Astrocyte (in vitro differentiated cells and primary cell): ENCODE data around the gene COPS7B. TPM values are rescaled to one million over a fixed set of nuclear protein-coding genes. Genes with fewer than 3 reads are reported as not detected.
"Not testable (repeated sequence)": the region's sequence is repeated elsewhere in the genome, so short reads cannot be mapped to it uniquely, and the experiment has no call there.

Experiments used
- DNase-seq: peaks from one replicate; pipeline ENCODE4 v3.0.0-alpha.2; 2010; ENCODE audit warnings: low read depth
- FAIRE-seq: peaks from 2 replicates; lab custom pipeline; 2011; peaks lifted over from hg19 to GRCh38; lab: Jason Lieb, UNC
- H2AFZ ChIP-seq: 2 replicates; pipeline ENCODE4 v1.6.0; 2012; ENCODE audit warnings: low read depth, low read length, inconsistent platforms
- H3K27ac ChIP-seq: 2 replicates; pipeline ENCODE4 v1.5.1; 2011; ENCODE audit warnings: low read depth, low read length, inconsistent platforms
- H3K27me3 ChIP-seq: 2 replicates; pipeline ENCODE4 v1.6.0; 2011; ENCODE audit warnings: low read length, inconsistent platforms; ENCODE audit not compliant: insufficient read depth
- H3K36me3 ChIP-seq: 2 replicates; pipeline ENCODE4 v1.5.1; 2011; ENCODE audit warnings: low read length, inconsistent platforms; ENCODE audit not compliant: insufficient read depth
- H3K4me1 ChIP-seq: 2 replicates; pipeline ENCODE4 v1.5.1; 2011; ENCODE audit warnings: low read length, inconsistent platforms; ENCODE audit not compliant: insufficient read depth
- H3K4me2 ChIP-seq: 2 replicates; pipeline ENCODE4 v1.6.0; 2012; ENCODE audit warnings: low read length, inconsistent platforms
- H3K4me3 ChIP-seq: 2 replicates; pipeline ENCODE4 v1.5.1; 2011; ENCODE audit warnings: low read depth, mild to moderate bottlenecking, low read length, inconsistent platforms; ENCODE audit not compliant: insufficient read depth
- H3K79me2 ChIP-seq: 2 replicates; pipeline ENCODE4 v1.6.0; 2012; ENCODE audit warnings: mild to moderate bottlenecking, low read length, inconsistent platforms; ENCODE audit not compliant: insufficient read depth
- H3K9ac ChIP-seq: 2 replicates; pipeline ENCODE4 v1.6.0; 2012; ENCODE audit warnings: mild to moderate bottlenecking, low read length, inconsistent platforms
- H3K9me3 ChIP-seq: 2 replicates; pipeline ENCODE4 v1.5.1; 2012; ENCODE audit warnings: low read depth, mild to moderate bottlenecking, low read length, inconsistent platforms; ENCODE audit not compliant: insufficient read depth
- H4K20me1 ChIP-seq: 2 replicates; pipeline ENCODE4 v1.6.0; 2012; ENCODE audit warnings: low read length, inconsistent platforms; ENCODE audit not compliant: insufficient read depth
- H3K27ac Mint-ChIP-seq: one replicate; pipeline ENCODE4 v1.8.0; 2021; ENCODE audit warnings: mild to moderate bottlenecking, mixed read lengths; ENCODE audit not compliant: unreplicated experiment
- H3K27me3 Mint-ChIP-seq: one replicate; pipeline ENCODE4 v1.8.0; 2021; ENCODE audit warnings: low read depth, mixed read lengths; ENCODE audit not compliant: unreplicated experiment
- H3K36me3 Mint-ChIP-seq: one replicate; pipeline ENCODE4 v1.8.0; 2021; ENCODE audit warnings: low read depth, mixed read lengths; ENCODE audit not compliant: unreplicated experiment
- H3K4me1 Mint-ChIP-seq: one replicate; pipeline ENCODE4 v1.8.0; 2021; ENCODE audit warnings: low read depth, mixed read lengths; ENCODE audit not compliant: unreplicated experiment
- H3K4me3 Mint-ChIP-seq: one replicate; pipeline ENCODE4 v1.8.0; 2021; ENCODE audit warnings: mild to moderate bottlenecking, moderate library complexity, mixed read lengths; ENCODE audit not compliant: unreplicated experiment
- H3K9me3 Mint-ChIP-seq: one replicate; pipeline ENCODE4 v1.8.0; 2021; ENCODE audit warnings: mild to moderate bottlenecking, mixed read lengths; ENCODE audit not compliant: unreplicated experiment
- CTCF ChIP-seq: IDR thresholded peaks from 2 replicates; pipeline ENCODE4 v1.5.1; 2011; ENCODE audit warnings: low read depth, mild to moderate bottlenecking, inconsistent platforms, low read length, moderate library complexity; ENCODE audit not compliant: insufficient read depth
- EZH2 ChIP-seq: IDR thresholded peaks from 2 replicates; pipeline ENCODE4 v1.6.1; 2012; ENCODE audit warnings: mild to moderate bottlenecking, low read length, inconsistent platforms; ENCODE audit not compliant: insufficient read depth
- total RNA-seq: library from RNA; stranded (reverse); gene quantifications from 2 replicates; pipeline ENCODE4 v1.2.1, GENCODE V29; 2021

The COPS7B gene
- total RNA-seq, 1 donor from 2014 or later = 45.0 TPM

GRCh38 chr2:231743376-231744116 lies 42.7 kb upstream of the COPS7B start:
- no peaks in the 10 kb centered on the region for H4K20me1 ChIP-seq
- H3K4me1 Mint-ChIP-seq = peaks cover 2% of the 10 kb centered on the region
- H3K36me3 ChIP-seq = no peaks in the 10 kb centered on the region
- H2AFZ ChIP-seq = no peak overlapping the region
- H3K9ac ChIP-seq = no peak overlapping the region
- FAIRE-seq (no peak), DNase-seq (no peak)
- peaks cover 3% of the 10 kb centered on the region for H3K36me3 Mint-ChIP-seq
- no peak overlapping the region for H3K27ac ChIP-seq
- peaks cover 5% of the 10 kb centered on the region for H3K9me3 Mint-ChIP-seq
- H3K27me3 Mint-ChIP-seq = no peaks in the 10 kb centered on the region
- H3K9me3 ChIP-seq = no peaks in the 10 kb centered on the region
- H3K4me1 ChIP-seq = no peaks in the 10 kb centered on the region
- H3K4me3 Mint-ChIP-seq = no peak overlapping the region
- no peak overlapping the region for H3K4me3 ChIP-seq
- no peak overlapping the region for H3K4me2 ChIP-seq
- H3K27ac Mint-ChIP-seq = no peak overlapping the region
- no peaks in the 10 kb centered on the region for H3K79me2 ChIP-seq
- no peaks in the 10 kb centered on the region for H3K27me3 ChIP-seq
- no peak for TF ChIP-seq EZH2

- Histone ChIP-seq H3K4me2 (no peak overlapping the region), H3K4me3 (no peak overlapping the region), H3K9ac (no peak overlapping the region)
Observed at GRCh38 chr2:231745303-231746038, 40.8 kb upstream of the COPS7B start.

GRCh38 chr2:231748153-231748896 lies 37.9 kb upstream of the COPS7B start:
- H3K4me3 Mint-ChIP-seq, H3K9me3 Mint-ChIP-seq, H3K27ac ChIP-seq, H3K27me3 ChIP-seq, H4K20me1 ChIP-seq, H3K36me3 Mint-ChIP-seq, H2AFZ ChIP-seq, H3K4me1 ChIP-seq, H3K27ac Mint-ChIP-seq, H3K36me3 ChIP-seq, H3K4me2 ChIP-seq, H3K27me3 Mint-ChIP-seq, DNase-seq, H3K4me3 ChIP-seq, H3K79me2 ChIP-seq, H3K9me3 ChIP-seq, H3K4me1 Mint-ChIP-seq, FAIRE-seq, H3K9ac ChIP-seq: not testable (repeated sequence)

More at GRCh38 chr2:231745303-231746038, 40.8 kb upstream of the COPS7B start:
- Histone ChIP-seq H2AFZ (no peak overlapping the region), H3K4me1 (no peaks in the 10 kb centered on the region), H3K9me3 (no peaks in the 10 kb centered on the region), H3K27ac (no peak overlapping the region), H3K36me3 (no peaks in the 10 kb centered on the region), H3K27me3 (no peaks in the 10 kb centered on the region), H3K79me2 (no peaks in the 10 kb centered on the region), H4K20me1 (no peaks in the 10 kb centered on the region)
- Mint-ChIP-seq H3K4me1 (peaks cover 2% of the 10 kb centered on the region), H3K27ac (no peak overlapping the region), H3K36me3 (no peaks in the 10 kb centered on the region), H3K4me3 (no peak overlapping the region), H3K9me3 (peaks cover 2% of the 10 kb centered on the region), H3K27me3 (no peaks in the 10 kb centered on the region)
- DNase-seq (no peak), FAIRE-seq (no peak)
- TF ChIP-seq CTCF (no peak), EZH2 (no peak)

GRCh38 chr2:231749016-231749415 lies 37.2 kb upstream of the COPS7B start:
- not testable (repeated sequence) for H3K27ac ChIP-seq, H3K79me2 ChIP-seq, H3K9me3 Mint-ChIP-seq, FAIRE-seq, H3K27me3 ChIP-seq, H4K20me1 ChIP-seq, H3K9ac ChIP-seq, H3K4me1 ChIP-seq, H3K4me1 Mint-ChIP-seq, H3K36me3 Mint-ChIP-seq, DNase-seq, H3K9me3 ChIP-seq, H3K27ac Mint-ChIP-seq, H3K4me3 ChIP-seq, H3K4me2 ChIP-seq, H3K36me3 ChIP-seq, H3K4me3 Mint-ChIP-seq, H3K27me3 Mint-ChIP-seq, H2AFZ ChIP-seq
